Transverse colon (tissue), 3 donors: ENCODE results near the gene GSAP.

Experiments
- POLR2A ChIP-seq: fragments of 450-650 bp; IDR thresholded peaks from one replicate; pipeline ENCODE4 v1.6.1; 2016; ENCODE audit warnings: antibody characterized with exemption, mild to moderate bottlenecking, moderate library complexity
- TF ChIP-seq, protein P1 (sequence below), 5 experiments: fragments of 200-600 bp in 3 of 5; fragments of 450-650 bp in 2 of 5; sonication (generic) in 3 of 5; IDR thresholded peaks; 1 replicate in 2 of 5; 2 replicates in 3 of 5; pipeline ENCODE4 v1.5.1; 2016 to 2017; ENCODE audit warnings: antibody characterized with exemption in 5 of 5, inconsistent platforms in 3 of 5, mild to moderate bottlenecking in 2 of 5, moderate library complexity in 1 of 5

DNA sequence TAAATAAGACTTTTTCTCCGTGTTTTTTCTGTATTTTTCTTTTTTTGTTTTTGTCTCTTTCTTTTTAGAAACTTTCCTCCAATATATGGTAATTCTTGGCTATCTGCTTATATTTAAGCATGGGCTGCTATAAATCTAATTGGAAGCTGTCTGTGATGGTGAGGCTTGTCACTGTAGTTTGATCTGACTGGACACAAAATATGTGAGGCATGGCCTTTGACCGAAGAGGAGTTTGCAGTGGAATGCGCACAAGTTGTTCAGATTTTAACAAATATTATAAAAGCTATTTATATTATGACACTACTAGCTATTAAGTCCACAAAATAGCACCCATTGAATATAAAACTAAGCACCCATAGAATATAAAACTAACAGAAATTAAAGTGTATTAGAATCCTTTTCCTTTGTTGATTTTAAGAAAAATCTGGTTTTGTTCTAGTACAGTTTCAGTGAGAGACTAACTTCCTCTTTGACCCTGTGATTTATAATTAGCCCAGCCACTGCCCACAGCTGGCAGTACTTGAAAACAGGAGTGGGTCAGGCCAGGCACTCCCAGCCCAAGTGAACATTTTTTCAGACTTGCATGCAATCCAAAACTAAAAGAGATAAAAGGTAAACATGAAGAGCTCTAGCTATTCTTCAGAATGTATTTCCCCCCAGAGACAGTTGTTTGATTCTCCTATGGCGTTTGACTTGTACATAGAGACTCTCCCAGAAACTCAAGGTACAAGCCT, 146.6 kb downstream of the GSAP start:
- no peak for TF ChIP-seq POLR2A
- TF ChIP-seq, protein P1, sequence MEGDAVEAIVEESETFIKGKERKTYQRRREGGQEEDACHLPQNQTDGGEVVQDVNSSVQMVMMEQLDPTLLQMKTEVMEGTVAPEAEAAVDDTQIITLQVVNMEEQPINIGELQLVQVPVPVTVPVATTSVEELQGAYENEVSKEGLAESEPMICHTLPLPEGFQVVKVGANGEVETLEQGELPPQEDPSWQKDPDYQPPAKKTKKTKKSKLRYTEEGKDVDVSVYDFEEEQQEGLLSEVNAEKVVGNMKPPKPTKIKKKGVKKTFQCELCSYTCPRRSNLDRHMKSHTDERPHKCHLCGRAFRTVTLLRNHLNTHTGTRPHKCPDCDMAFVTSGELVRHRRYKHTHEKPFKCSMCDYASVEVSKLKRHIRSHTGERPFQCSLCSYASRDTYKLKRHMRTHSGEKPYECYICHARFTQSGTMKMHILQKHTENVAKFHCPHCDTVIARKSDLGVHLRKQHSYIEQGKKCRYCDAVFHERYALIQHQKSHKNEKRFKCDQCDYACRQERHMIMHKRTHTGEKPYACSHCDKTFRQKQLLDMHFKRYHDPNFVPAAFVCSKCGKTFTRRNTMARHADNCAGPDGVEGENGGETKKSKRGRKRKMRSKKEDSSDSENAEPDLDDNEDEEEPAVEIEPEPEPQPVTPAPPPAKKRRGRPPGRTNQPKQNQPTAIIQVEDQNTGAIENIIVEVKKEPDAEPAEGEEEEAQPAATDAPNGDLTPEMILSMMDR (IDR thresholded peaks at IDR 0.05), result no peak
